Measurements from ENCODE around the gene CTNNA3. TPM values are rescaled to one million over a fixed set of nuclear protein-coding genes. Genes with fewer than 3 reads are reported as not detected.

CTNNA3 gene
- total RNA-seq, 1 experiment from 2014 or later = 0.85 TPM

DNA sequence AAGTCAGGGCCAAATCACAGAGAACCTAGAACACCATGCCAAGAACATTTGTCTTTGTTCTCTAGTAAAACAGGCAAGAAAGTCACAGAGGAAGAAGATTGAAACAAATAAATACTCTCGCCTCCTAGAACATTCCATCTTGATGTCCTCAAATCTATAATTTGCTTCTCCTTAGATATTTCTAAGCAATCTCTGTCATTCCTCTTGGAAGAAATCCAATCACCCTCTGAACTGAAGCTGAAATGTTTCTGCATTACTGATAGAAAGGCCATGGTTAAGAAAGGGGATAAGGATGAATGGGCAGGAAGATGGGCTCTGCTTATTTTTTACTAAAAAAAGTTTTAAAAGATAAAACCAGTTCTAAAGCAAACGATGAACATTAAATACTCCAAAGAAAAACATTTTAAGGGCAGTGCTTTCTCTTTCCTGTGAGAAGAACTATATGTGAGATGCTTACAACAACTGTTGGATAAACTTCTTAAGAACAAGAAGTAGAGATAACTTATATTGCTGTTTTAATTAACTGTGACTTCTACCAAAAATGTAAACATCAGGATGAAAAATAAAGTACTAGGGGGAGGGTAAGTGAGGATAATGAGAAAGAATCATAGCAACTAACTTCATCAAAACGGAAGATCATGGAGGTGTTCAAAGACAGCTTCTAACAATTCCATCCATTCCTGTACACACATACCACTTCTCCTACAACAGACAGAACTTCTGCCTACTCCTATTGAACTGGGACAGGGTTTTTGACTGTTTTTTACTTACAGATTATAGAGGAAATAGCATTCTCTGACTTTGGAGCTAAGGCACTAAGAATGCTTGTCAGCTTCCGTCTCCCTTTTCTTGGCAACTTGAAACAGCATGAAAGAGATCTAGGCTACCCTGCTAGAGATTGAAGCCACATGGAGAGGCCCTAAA is 923.2 kb downstream of the CTNNA3 start:
- intact Hi-C loops (cut with micrococcal nuclease; ENCODE audit: unreplicated experiment) = no loop called here

DNA sequence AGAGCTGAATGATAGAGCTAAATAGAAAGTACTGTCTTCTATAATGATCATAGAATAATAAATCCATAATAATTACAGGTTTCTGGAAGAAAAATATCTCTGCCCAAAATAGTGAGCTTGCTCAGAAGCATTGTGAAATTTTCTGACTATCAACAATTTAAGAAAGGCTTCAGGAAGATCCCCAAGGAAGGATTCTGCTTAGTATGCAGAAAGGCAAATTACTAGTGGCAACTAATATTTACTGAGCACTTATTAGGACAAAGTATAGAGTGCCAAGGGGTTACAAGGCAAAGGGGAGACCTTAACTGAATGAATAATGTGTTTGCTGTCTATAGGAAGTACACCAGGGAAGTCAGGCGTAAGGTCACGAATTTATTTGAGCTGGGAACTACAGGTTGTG is 928.3 kb downstream of the CTNNA3 start:
- ChIA-PET CTCF (no interaction called here), POLR2A (no interaction called here)
- no TSS peak for BruUV-seq (replicated peaks)
- intact Hi-C loops (cut with micrococcal nuclease; ENCODE audit: unreplicated experiment) = no loop called here
- no peak for TF ChIP-seq POLR2AphosphoS5 (IDR thresholded peaks at IDR 0.05; ENCODE audit: low read depth, low read length)
- no peak for TF ChIP-seq REST (IDR thresholded peaks at IDR 0.05; ENCODE audit: insufficient read depth in 1 of 2, low read depth in 2 of 2, low read length in 1 of 2)
- no peak for TF ChIP-seq CTCF (IDR thresholded peaks at IDR 0.05)
- TF ChIP-seq TCF7L2 (IDR thresholded peaks at IDR 0.05; ENCODE audit: low read depth, low read length) = no peak
- no peak for TF ChIP-seq SIN3A (IDR thresholded peaks at IDR 0.05; ENCODE audit: borderline replicate concordance, insufficient read depth, low read depth, low read length)
- Histone ChIP-seq H3K9me3 (ENCODE audit: control insufficient read depth, insufficient read depth, low read depth, low read length) (no peaks in the 10 kb centered on the region), H3K36me3 (ENCODE audit: control insufficient read depth, insufficient read depth, low read length) (no peaks in the 10 kb centered on the region), H3K27me3 (ENCODE audit: control insufficient read depth, insufficient read depth, low read length) (no peaks in the 10 kb centered on the region), H3K27ac (ENCODE audit: low read length) (no peak overlapping the region), H3K4me3 (ENCODE audit: low read depth in 2 of 2, low read length in 2 of 2) (no peak overlapping the region), H3K4me1 (ENCODE audit: control insufficient read depth, insufficient read depth, low read length) (no peaks in the 10 kb centered on the region)
- ATAC-seq (no peak), DNase-seq (ENCODE audit: low read depth, low spot score) (no peak)
- in situ Hi-C loops (cut with HindIII; ENCODE audit: low pct_unique_long_range_greater_than_20kb, low sequenced_read_pairs) = no loop called here

More for the DNA sequence above, 923.2 kb downstream of the CTNNA3 start:
- POLR2A ChIA-PET = no interaction called here
- in situ Hi-C loops (cut with HindIII; ENCODE audit: low pct_unique_long_range_greater_than_20kb, low sequenced_read_pairs) = no loop called here
- TF ChIP-seq TCF7L2 (IDR thresholded peaks at IDR 0.05; ENCODE audit: low read depth, low read length) (no peak), CTCF (IDR thresholded peaks at IDR 0.05) (no peak), REST (IDR thresholded peaks at IDR 0.05; ENCODE audit: insufficient read depth in 1 of 2, low read depth in 2 of 2, low read length in 1 of 2) (no peak), SIN3A (IDR thresholded peaks at IDR 0.05; ENCODE audit: borderline replicate concordance, insufficient read depth, low read depth, low read length) (no peak), POLR2AphosphoS5 (IDR thresholded peaks at IDR 0.05; ENCODE audit: low read depth, low read length) (no peak)
- Histone ChIP-seq H3K27ac (ENCODE audit: low read length) (no peak overlapping the region), H3K36me3 (ENCODE audit: control insufficient read depth, insufficient read depth, low read length) (no peaks in the 10 kb centered on the region), H3K9me3 (ENCODE audit: control insufficient read depth, insufficient read depth, low read depth, low read length) (no peaks in the 10 kb centered on the region), H3K4me3 (ENCODE audit: low read depth in 2 of 2, low read length in 2 of 2) (no peak overlapping the region), H3K4me1 (ENCODE audit: control insufficient read depth, insufficient read depth, low read length) (no peaks in the 10 kb centered on the region), H3K27me3 (ENCODE audit: control insufficient read depth, insufficient read depth, low read length) (no peaks in the 10 kb centered on the region)
- DNase-seq (ENCODE audit: low read depth, low spot score) (no peak), ATAC-seq (no peak)
- no TSS peak for BruUV-seq (replicated peaks)
- CTCF ChIA-PET = no interaction called here
